PC-9 (cell line): ENCODE measurements around the gene XPC.

Source experiments
- CTCF ChIP-seq: fragments of 200-600 bp; sonication (generic); conservative IDR thresholded peaks from 2 replicates; pipeline ENCODE4 v1.6.1; 2017; ENCODE audit warnings: mixed run types, antibody characterized with exemption, mild to moderate bottlenecking, moderate library complexity
- EZH2 ChIP-seq: fragments of 200-600 bp; sonication (generic); IDR thresholded peaks from 2 replicates; pipeline ENCODE4 v1.8.0; 2017; ENCODE audit warnings: antibody characterized with exemption, low read depth

- TF ChIP-seq CTCF (no peak), EZH2 (no peak)
Measured at GRCh38 chr3:14118400-14119381, 59.7 kb downstream of the XPC start.
